ENCODE results near the gene SLC12A4. TPM values are rescaled to one million over a fixed set of nuclear protein-coding genes. Genes with fewer than 3 reads are reported as not detected.
A peak's percentile ranks its signal among the peaks of the same experiment; 100 is the strongest.

SLC12A4 gene
- total RNA-seq, 1 donor from 2014 or later, result 8.8 TPM

- Mint-ChIP-seq H3K4me3 (no peak overlapping the region), H3K36me3 (peaks cover 10% of the 10 kb centered on the region), H3K4me1 (peaks cover 7% of the 10 kb centered on the region), H3K9me3 (no peaks in the 10 kb centered on the region), H3K27ac (no peak overlapping the region), H3K27me3 (ENCODE audit: insufficient read depth, low read depth) (no peaks in the 10 kb centered on the region)
- H3K4me2 ChIP-seq, result no peak overlapping the region
- H4K20me1 ChIP-seq (ENCODE audit: low read depth), result peaks cover 9% of the 10 kb centered on the region
- H3K4me3 ChIP-seq, result no peak overlapping the region
- no peaks in the 10 kb centered on the region for H3K79me2 ChIP-seq (ENCODE audit: low read depth)
- H3K27ac ChIP-seq, result no peak overlapping the region
- no peaks in the 10 kb centered on the region for H3K36me3 ChIP-seq
- no peaks in the 10 kb centered on the region for H3K9me3 ChIP-seq (ENCODE audit: low read depth)
- TF ChIP-seq EZH2phosphoT487 (IDR thresholded peaks at IDR 0.05) (no peak), CTCF (IDR thresholded peaks at IDR 0.05) (no peak), EZH2 (IDR thresholded peaks at IDR 0.05) (no peak)
- H3F3A ChIP-seq (ENCODE audit: low read depth), result no peaks in the 10 kb centered on the region
- no peak overlapping the region for H2AFZ ChIP-seq (replicated peaks)
- no peak overlapping the region for H3K9ac ChIP-seq
- H3K4me1 ChIP-seq, result no peaks in the 10 kb centered on the region
- H3K27me3 ChIP-seq, result no peaks in the 10 kb centered on the region
- DNase-seq (ENCODE audit: low spot score), result no peak
Measured at GRCh38 chr16:67910158-67910557, 58.3 kb downstream of the SLC12A4 start.

- Histone ChIP-seq H3K4me1 (no peaks in the 10 kb centered on the region), H3K9ac (no peak overlapping the region), H3K9me3 (ENCODE audit: low read depth) (no peaks in the 10 kb centered on the region), H3F3A (ENCODE audit: low read depth) (no peaks in the 10 kb centered on the region), H3K36me3 (no peaks in the 10 kb centered on the region), H3K4me2 (no peak overlapping the region), H3K79me2 (ENCODE audit: low read depth) (no peaks in the 10 kb centered on the region), H4K20me1 (ENCODE audit: low read depth) (peaks cover 12% of the 10 kb centered on the region), H2AFZ (replicated peaks) (no peak overlapping the region), H3K27ac (no peak overlapping the region), H3K4me3 (no peak overlapping the region), H3K27me3 (no peaks in the 10 kb centered on the region)
- Mint-ChIP-seq H3K36me3 (peaks cover 6% of the 10 kb centered on the region), H3K4me1 (peaks cover 7% of the 10 kb centered on the region), H3K4me3 (no peak overlapping the region), H3K9me3 (no peaks in the 10 kb centered on the region), H3K27ac (peak overlapping the region; percentile 2), H3K27me3 (ENCODE audit: insufficient read depth, low read depth) (no peaks in the 10 kb centered on the region)
- no peak for DNase-seq (ENCODE audit: low spot score)
- no peak for TF ChIP-seq CTCF (IDR thresholded peaks at IDR 0.05)
- TF ChIP-seq EZH2phosphoT487 (IDR thresholded peaks at IDR 0.05), result no peak
- TF ChIP-seq EZH2 (IDR thresholded peaks at IDR 0.05), result no peak
Measured at GRCh38 chr16:67909056-67909742, 59.2 kb downstream of the SLC12A4 start.

GRCh38 chr16:67907397-67908180 is 60.8 kb downstream of the SLC12A4 start:
- no peak for DNase-seq (ENCODE audit: low spot score)
- Histone ChIP-seq H3K9ac (no peak overlapping the region), H4K20me1 (ENCODE audit: low read depth) (peaks cover 16% of the 10 kb centered on the region), H2AFZ (replicated peaks) (no peak overlapping the region), H3K4me2 (no peak overlapping the region), H3F3A (ENCODE audit: low read depth) (no peaks in the 10 kb centered on the region), H3K79me2 (ENCODE audit: low read depth) (no peaks in the 10 kb centered on the region), H3K27ac (no peak overlapping the region), H3K4me1 (no peaks in the 10 kb centered on the region), H3K36me3 (no peaks in the 10 kb centered on the region), H3K4me3 (no peak overlapping the region), H3K27me3 (no peaks in the 10 kb centered on the region), H3K9me3 (ENCODE audit: low read depth) (no peaks in the 10 kb centered on the region)
- Mint-ChIP-seq H3K9me3 (no peaks in the 10 kb centered on the region), H3K4me1 (peaks cover 5% of the 10 kb centered on the region), H3K27me3 (ENCODE audit: insufficient read depth, low read depth) (no peaks in the 10 kb centered on the region), H3K36me3 (peaks cover 8% of the 10 kb centered on the region), H3K27ac (peak overlapping the region; percentile 78), H3K4me3 (no peak overlapping the region)
- no peak for TF ChIP-seq EZH2phosphoT487 (IDR thresholded peaks at IDR 0.05)
- no peak for TF ChIP-seq EZH2 (IDR thresholded peaks at IDR 0.05)
- no peak for TF ChIP-seq CTCF (IDR thresholded peaks at IDR 0.05)

All from neural progenitor cell (in vitro differentiated cells).